Measurements from ENCODE around the gene AP1G1.
A peak's percentile ranks its signal among the peaks of the same experiment; 100 is the strongest.

AP1G1 gene

DNA sequence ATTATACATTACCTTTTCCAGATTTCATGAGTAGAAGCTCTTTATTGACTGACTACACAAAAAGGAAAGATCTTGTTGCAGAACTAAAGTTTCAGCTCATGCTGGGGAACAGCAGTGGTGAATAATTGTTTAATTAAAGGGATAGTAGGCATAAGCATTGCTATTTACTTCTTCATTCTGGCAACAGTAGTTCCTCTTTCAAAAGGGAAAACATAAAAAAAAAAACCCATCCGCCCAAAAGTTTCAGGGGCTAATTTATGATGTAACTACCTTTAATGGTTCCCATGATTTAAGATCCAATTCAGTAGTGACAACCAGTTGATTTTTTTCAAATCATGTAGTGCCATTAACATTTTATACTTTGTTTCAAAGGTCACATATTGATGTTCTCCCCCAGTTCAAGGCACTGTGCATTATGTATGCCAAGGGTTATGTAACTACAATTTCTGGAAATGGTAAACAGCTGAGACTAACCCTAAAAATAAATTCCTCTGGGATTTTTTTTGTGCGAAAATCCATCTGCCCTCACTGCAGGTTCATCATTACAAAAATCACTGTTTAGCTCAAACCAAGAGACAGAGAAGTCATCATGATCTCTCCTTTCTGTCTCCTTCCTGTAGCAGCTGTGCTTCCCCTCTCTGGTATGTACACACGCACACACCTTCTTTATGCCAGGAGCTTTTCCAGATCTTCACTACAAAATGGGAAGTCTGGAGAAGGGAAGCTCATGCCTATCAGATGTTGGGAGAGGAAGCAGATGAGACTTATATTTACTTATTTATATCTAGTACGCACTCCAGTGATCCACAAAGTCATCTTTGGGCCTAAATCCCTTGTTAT lies 81.9 kb downstream of the AP1G1 start:
- peaks cover 9% of the 10 kb centered on the region for H3K36me3 ChIP-seq (replicated peaks)
- DNase-seq, result no peak
- TF ChIP-seq, protein P1, sequence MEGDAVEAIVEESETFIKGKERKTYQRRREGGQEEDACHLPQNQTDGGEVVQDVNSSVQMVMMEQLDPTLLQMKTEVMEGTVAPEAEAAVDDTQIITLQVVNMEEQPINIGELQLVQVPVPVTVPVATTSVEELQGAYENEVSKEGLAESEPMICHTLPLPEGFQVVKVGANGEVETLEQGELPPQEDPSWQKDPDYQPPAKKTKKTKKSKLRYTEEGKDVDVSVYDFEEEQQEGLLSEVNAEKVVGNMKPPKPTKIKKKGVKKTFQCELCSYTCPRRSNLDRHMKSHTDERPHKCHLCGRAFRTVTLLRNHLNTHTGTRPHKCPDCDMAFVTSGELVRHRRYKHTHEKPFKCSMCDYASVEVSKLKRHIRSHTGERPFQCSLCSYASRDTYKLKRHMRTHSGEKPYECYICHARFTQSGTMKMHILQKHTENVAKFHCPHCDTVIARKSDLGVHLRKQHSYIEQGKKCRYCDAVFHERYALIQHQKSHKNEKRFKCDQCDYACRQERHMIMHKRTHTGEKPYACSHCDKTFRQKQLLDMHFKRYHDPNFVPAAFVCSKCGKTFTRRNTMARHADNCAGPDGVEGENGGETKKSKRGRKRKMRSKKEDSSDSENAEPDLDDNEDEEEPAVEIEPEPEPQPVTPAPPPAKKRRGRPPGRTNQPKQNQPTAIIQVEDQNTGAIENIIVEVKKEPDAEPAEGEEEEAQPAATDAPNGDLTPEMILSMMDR (IDR thresholded peaks at IDR 0.05; ENCODE audit: low read depth, low read length, missing control alignments), result no peak
- no peak overlapping the region for H3K4me3 ChIP-seq (ENCODE audit: low read depth, low read length)
- in situ Hi-C loops (cut with HindIII; ENCODE audit: low pct_ligation_motif_present, low sequenced_read_pairs), result no loop called here
- no peaks in the 10 kb centered on the region for H3K27me3 ChIP-seq (replicated peaks)
- no peak overlapping the region for H3K27ac ChIP-seq

- Histone ChIP-seq H3K27me3 (replicated peaks) (no peaks in the 10 kb centered on the region), H3K36me3 (replicated peaks) (no peaks in the 10 kb centered on the region), H3K4me3 (ENCODE audit: low read depth, low read length) (peak within 1 kb of the TSS; percentile 78), H3K27ac (peak within 1 kb of the TSS; percentile 47)
- no peak for DNase-seq
- TF ChIP-seq, protein P1 (IDR thresholded peaks at IDR 0.05; ENCODE audit: low read depth, low read length, missing control alignments), result no peak
- in situ Hi-C loops (cut with HindIII; ENCODE audit: low pct_ligation_motif_present, low sequenced_read_pairs), result no loop called here
Measured at GRCh38 chr16:71724320-71724751, 84.3 kb downstream of the AP1G1 start, which contains the start of gene PHLPP2. TSS of gene PHLPP2 (minus strand) at chr16:71724701. CDS start at chr16:71714795, 9,906 bp downstream.

- in situ Hi-C loops (cut with HindIII; ENCODE audit: low pct_ligation_motif_present, low sequenced_read_pairs), result no loop called here
- Histone ChIP-seq H3K27me3 (replicated peaks) (no peaks in the 10 kb centered on the region), H3K36me3 (replicated peaks) (no peaks in the 10 kb centered on the region), H3K4me3 (ENCODE audit: low read depth, low read length) (peak overlapping the region; percentile 78), H3K27ac (peak overlapping the region; percentile 47)
- DNase-seq, result peak; percentile 31
- TF ChIP-seq, protein P1 (IDR thresholded peaks at IDR 0.05; ENCODE audit: low read depth, low read length, missing control alignments), result no peak
Measured at GRCh38 chr16:71723537-71724319, 84.9 kb downstream of the AP1G1 start.

- peak overlapping the region; percentile 47 for H3K27ac ChIP-seq
- in situ Hi-C loops (cut with HindIII; ENCODE audit: low pct_ligation_motif_present, low sequenced_read_pairs), result no loop called here
- no peaks in the 10 kb centered on the region for H3K36me3 ChIP-seq (replicated peaks)
- DNase-seq, result peak; percentile 40
- TF ChIP-seq, protein P1 (IDR thresholded peaks at IDR 0.05; ENCODE audit: low read depth, low read length, missing control alignments), result no peak
- H3K4me3 ChIP-seq (ENCODE audit: low read depth, low read length), result peak overlapping the region; percentile 78
- H3K27me3 ChIP-seq (replicated peaks), result no peaks in the 10 kb centered on the region
Measured at GRCh38 chr16:71722801-71723536, 85.7 kb downstream of the AP1G1 start.

DNA sequence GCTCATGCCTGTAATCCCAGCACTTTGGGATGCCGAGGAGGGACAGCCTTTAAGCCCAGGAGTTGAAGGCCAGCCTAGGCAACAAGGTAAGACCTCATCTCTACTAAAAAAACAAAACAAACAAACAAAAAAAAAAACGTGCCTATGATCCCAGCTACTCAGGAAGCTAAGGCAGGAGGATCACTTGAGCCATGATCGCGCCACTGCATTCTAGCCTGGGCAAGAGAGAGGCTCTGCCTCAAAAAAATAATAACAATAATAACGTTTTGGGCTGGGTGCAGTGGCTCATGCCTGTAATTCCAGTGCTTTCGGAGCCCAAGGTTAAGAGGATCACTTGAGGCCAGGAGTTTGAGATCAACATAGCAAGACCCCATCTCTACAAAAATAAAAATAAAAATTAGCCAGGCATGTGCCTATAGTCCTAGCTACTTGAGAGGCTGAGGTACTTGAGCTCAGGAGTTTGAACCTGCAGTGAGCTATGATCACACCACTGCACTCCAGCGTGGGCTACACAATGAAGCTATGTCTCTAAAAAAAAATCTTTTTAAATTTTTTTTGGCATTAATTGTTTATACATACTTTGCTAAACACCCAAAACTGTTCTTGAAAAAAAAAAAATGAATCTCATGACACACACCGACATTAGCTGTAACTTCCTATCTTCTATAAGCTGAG lies 87.4 kb downstream of the AP1G1 start:
- TF ChIP-seq, protein P1 (IDR thresholded peaks at IDR 0.05; ENCODE audit: low read depth, low read length, missing control alignments), result no peak
- DNase-seq, result no peak
- Histone ChIP-seq H3K27me3 (replicated peaks) (no peaks in the 10 kb centered on the region), H3K36me3 (replicated peaks) (no peaks in the 10 kb centered on the region), H3K27ac (no peak overlapping the region), H3K4me3 (ENCODE audit: low read depth, low read length) (no peak overlapping the region)
- in situ Hi-C loops (cut with HindIII; ENCODE audit: low pct_ligation_motif_present, low sequenced_read_pairs), result no loop called here

Data from brain microvascular endothelial cell (primary cell).